ENCODE data around the gene RNU6-1. TPM values are rescaled to one million over a fixed set of nuclear protein-coding genes. Genes with fewer than 3 reads are reported as not detected.

Gene RNU6-1
- total and polyA plus RNA-seq, 12 donors, result not detected

GRCh38 chr15:67799801-67800205 lies 40.0 kb downstream of the RNU6-1 start:
- peaks cover 0 to 37% (median 9%) of the 10 kb centered on the region in 9 donors for H3K4me1 ChIP-seq
- 59 to 69% methylated on average over 6 of the region's 6 CpGs for WGBS, 2 donors
- no peak overlapping the region for H3K4me3 ChIP-seq
- ATAC-seq (no peak), DNase-seq (no peak)
- no peak for TF ChIP-seq CTCF (IDR thresholded peaks at IDR 0.05)
- H3K36me3 ChIP-seq, result peaks cover 0 to 9% (median 0%) of the 10 kb centered on the region in 9 donors
- no peaks in the 10 kb centered on the region for H3K27me3 ChIP-seq
- intact Hi-C loops (cut with DNase I), result no loop called here
- H3K9me3 ChIP-seq, result peaks cover 0 to 10% (median 3%) of the 10 kb centered on the region in 11 donors
- H3K27ac ChIP-seq, result no peak overlapping the region

- Histone ChIP-seq H3K9me3 (peaks cover 0 to 19% (median 4%) of the 10 kb centered on the region in 11 donors), H3K4me1 (peaks cover 0 to 16% (median 9%) of the 10 kb centered on the region in 9 donors), H3K27me3 (no peaks in the 10 kb centered on the region), H3K4me3 (no peak overlapping the region), H3K36me3 (peaks cover 0 to 9% (median 0%) of the 10 kb centered on the region in 9 donors), H3K27ac (peak overlapping the region in 2 of 10 donors; percentile 16 to 32)
- DNase-seq (peak in 1 of 2 donors; percentile 17), ATAC-seq (peak in 6 of 8 donors; percentile 44 to 88 (median 75))
- no peak for TF ChIP-seq CTCF (IDR thresholded peaks at IDR 0.05)
- WGBS, 2 donors, result 48 to 59% methylated on average over 4 of the region's 4 CpGs
- intact Hi-C loops (cut with DNase I), result no loop called here
These were observed 43.4 kb downstream of the RNU6-1 start for GRCh38 chr15:67796196-67797127.

GRCh38 chr15:67794832-67795574 lies 44.8 kb downstream of the RNU6-1 start:
- H3K27ac ChIP-seq, result no peak overlapping the region
- H3K36me3 ChIP-seq, result peaks cover 0 to 9% (median 0%) of the 10 kb centered on the region in 9 donors
- ATAC-seq (no peak), DNase-seq (no peak)
- intact Hi-C loops (cut with DNase I), result no loop called here
- 71 to 79% methylated on average over 4 of the region's 4 CpGs for WGBS, 2 donors
- H3K9me3 ChIP-seq, result peaks cover 0 to 19% (median 4%) of the 10 kb centered on the region in 11 donors
- no peaks in the 10 kb centered on the region for H3K27me3 ChIP-seq
- no peak overlapping the region for H3K4me3 ChIP-seq
- peaks cover 0 to 16% (median 9%) of the 10 kb centered on the region in 9 donors for H3K4me1 ChIP-seq
- TF ChIP-seq CTCF (IDR thresholded peaks at IDR 0.05), result no peak

GRCh38 chr15:67792250-67792942 lies 47.4 kb downstream of the RNU6-1 start:
- intact Hi-C loops (cut with DNase I), result no loop called here

More at GRCh38 chr15:67792250-67792942, 47.4 kb downstream of the RNU6-1 start:
- Histone ChIP-seq H3K9me3 (peaks cover 0 to 19% (median 4%) of the 10 kb centered on the region in 11 donors), H3K4me3 (no peak overlapping the region), H3K27me3 (no peaks in the 10 kb centered on the region), H3K27ac (no peak overlapping the region), H3K36me3 (no peaks in the 10 kb centered on the region), H3K4me1 (peaks cover 0 to 15% (median 6%) of the 10 kb centered on the region in 9 donors)
- DNase-seq (no peak), ATAC-seq (no peak)
- no peak for TF ChIP-seq CTCF (IDR thresholded peaks at IDR 0.05)
- 90 to 94% methylated on average over 8 of the region's 8 CpGs for WGBS, 2 donors

All from heart right ventricle (tissue), 16 donors.